HCT116 (cell line): Measurements from ENCODE around the gene NRSN1. TPM values are rescaled to one million over a fixed set of nuclear protein-coding genes. Genes with fewer than 3 reads are reported as not detected.

Source experiments
- ATAC-seq: fragments of 200-7000 bp; cut with Tn5 transposase; 2 replicates; pipeline ENCODE4 v1.9.1; 2020; ENCODE audit warnings: mild to moderate bottlenecking, moderate library complexity
- BruUV-seq: library from RNA; stranded (reverse); fragments of 400-500 nt; replicated peaks from 2 replicates; lab custom pipeline; 2021; lab: Mats Ljungman, UMichigan
- CTCF ChIA-PET: fragments of 300-600 bp; sonication (Branson Sonifier 250); formaldehyde crosslinking; loops from one replicate; lab custom pipeline; 2021; ENCODE audit warnings: antibody characterized with exemption; lab: Charles Lee
- POLR2A ChIA-PET: fragments of 300-600, 350-600 bp; sonication (Branson Sonifier 250); formaldehyde crosslinking; loops from one replicate; lab custom pipeline; 2021; ENCODE audit warnings: antibody characterized with exemption; lab: Charles Lee
- RAD21 ChIA-PET, 2 experiments: fragments of 300-600 bp; sonication (Branson Sonifier 250); formaldehyde crosslinking; loops; one replicate each; lab custom pipeline; 2023; ENCODE audit warnings: low total read pairs in 2 of 2; ENCODE audit not compliant: uncharacterized antibody in 2 of 2, unreplicated experiment in 2 of 2, low non-redundant PET in 1 of 2; lab: Charles Lee
- DNase-seq: peaks from one replicate; pipeline ENCODE4 v3.0.0-alpha.2; 2010; ENCODE audit warnings: low read depth, low spot score
- H2AFZ ChIP-seq: fragments of 200-600 bp; shearing (Covaris generic), sonication (generic); 2 replicates; pipeline ENCODE4 v1.6.1; 2017; ENCODE audit warnings: low read depth, mixed run types, mixed read lengths, antibody characterized with exemption, low read length; ENCODE audit not compliant: poor library complexity, severe bottlenecking
- H3K27ac ChIP-seq: 2 replicates; pipeline ENCODE4 v1.5.1; 2012; ENCODE audit warnings: low read depth, low read length
- H3K27me3 ChIP-seq: fragments of 200-600 bp; sonication (generic); 2 replicates; pipeline ENCODE4 v1.6.1; 2016; ENCODE audit warnings: mixed run types, low read length, mixed read lengths; ENCODE audit not compliant: insufficient read depth
- H3K36me3 ChIP-seq, 2 experiments: fragments of 200-500 bp in 1 of 2; fragments of 200-600 bp in 1 of 2; sonication (Bioruptor generic) in 1 of 2; sonication (generic) in 1 of 2; 2 replicates each; pipeline versions ENCODE4 v1.5.1 to v1.6.1; 2014 to 2016; ENCODE audit warnings: low read length in 2 of 2, inconsistent platforms in 1 of 2, mixed read lengths in 1 of 2, mixed run types in 1 of 2; ENCODE audit not compliant: insufficient read depth in 2 of 2, control insufficient read depth in 1 of 2
- H3K4me1 ChIP-seq, 2 experiments: fragments of 200-600 bp in 1 of 2; sonication (generic) in 1 of 2; 2 replicates each; pipeline versions ENCODE4 v1.5.1 to v1.6.1; 2012 to 2017; ENCODE audit warnings: low read length in 2 of 2, inconsistent platforms in 1 of 2, mild to moderate bottlenecking in 1 of 2, mixed read lengths in 1 of 2, mixed run types in 1 of 2, moderate library complexity in 1 of 2; ENCODE audit not compliant: insufficient read depth in 2 of 2, control insufficient read depth in 1 of 2
- H3K4me2 ChIP-seq: fragments of 200-600 bp; sonication (generic); 2 replicates; pipeline ENCODE4 v1.6.1; 2017; ENCODE audit warnings: mixed run types, low read length, mixed read lengths
- H3K4me3 ChIP-seq, 2 experiments: fragments of 200-600 bp in 1 of 2; sonication (generic) in 1 of 2; replicated peaks in 1 of 2; 2 replicates each; pipeline ENCODE4 v1.5.1; 2011 to 2016; ENCODE audit warnings: low read length in 2 of 2, control low read depth in 1 of 2, low read depth in 1 of 2, mild to moderate bottlenecking in 1 of 2, mixed read lengths in 1 of 2, mixed run types in 1 of 2
- H3K79me2 ChIP-seq: fragments of 200-600 bp; sonication (generic); 2 replicates; pipeline ENCODE4 v1.6.1; 2017; ENCODE audit warnings: mild to moderate bottlenecking, mixed run types, low read length, moderate library complexity, mixed read lengths; ENCODE audit not compliant: insufficient read depth
- H3K9ac ChIP-seq: fragments of 200-600 bp; sonication (generic); 2 replicates; pipeline ENCODE4 v1.6.1; 2016; ENCODE audit warnings: low read length, mixed read lengths
- H3K9me2 ChIP-seq: fragments of 200-600 bp; sonication (generic), shearing (Covaris generic); 2 replicates; pipeline ENCODE4 v1.6.1; 2017; ENCODE audit warnings: mixed run types, mild to moderate bottlenecking, moderate library complexity; ENCODE audit not compliant: insufficient read depth
- H3K9me3 ChIP-seq, 2 experiments: fragments of 200-500 bp in 1 of 2; fragments of 200-600 bp in 1 of 2; sonication (Bioruptor generic) in 1 of 2; sonication (generic) in 1 of 2; 2 replicates each; pipeline ENCODE4 v1.6.1; 2014 to 2017; ENCODE audit warnings: low read length in 2 of 2, mixed read lengths in 2 of 2, inconsistent platforms in 1 of 2, low read depth in 1 of 2, mild to moderate bottlenecking in 1 of 2, mixed run types in 1 of 2, moderate library complexity in 1 of 2; ENCODE audit not compliant: control insufficient read depth in 1 of 2, insufficient read depth in 1 of 2
- H4K20me1 ChIP-seq: fragments of 200-600 bp; sonication (generic), shearing (Covaris generic); 2 replicates; pipeline ENCODE4 v1.6.1; 2017; ENCODE audit warnings: mixed run types, mild to moderate bottlenecking, moderate library complexity; ENCODE audit not compliant: insufficient read depth
- CBX3 ChIP-seq: IDR thresholded peaks from 2 replicates; pipeline ENCODE4 v1.6.1; 2012; ENCODE audit warnings: low read depth
- EZH2 ChIP-seq: fragments of 200-600 bp; sonication (generic); IDR thresholded peaks from 2 replicates; pipeline ENCODE4 v1.6.1; 2017; ENCODE audit warnings: antibody characterized with exemption, mixed run types
- EZH2phosphoT487 ChIP-seq: fragments of 200-600 bp; IDR thresholded peaks from 2 replicates; pipeline ENCODE4 v1.6.1; 2018; ENCODE audit warnings: antibody characterized with exemption, borderline replicate concordance
- FOSL1 ChIP-seq: IDR thresholded peaks from 2 replicates; pipeline ENCODE4 v1.6.1; 2012; ENCODE audit warnings: low read depth
- JUND ChIP-seq: IDR thresholded peaks from 2 replicates; pipeline ENCODE4 v1.6.1; 2012
- REST ChIP-seq: IDR thresholded peaks from 2 replicates; pipeline ENCODE4 v1.6.1; 2012; ENCODE audit warnings: low read depth
- SIN3A ChIP-seq: IDR thresholded peaks from 2 replicates; pipeline ENCODE4 v1.6.1; 2012; ENCODE audit warnings: low read depth
- ZBTB33 ChIP-seq: IDR thresholded peaks from 2 replicates; pipeline ENCODE4 v1.6.1; 2011; ENCODE audit warnings: mild to moderate bottlenecking, low read length, moderate library complexity; ENCODE audit not compliant: insufficient replicate concordance; ENCODE audit errors: extremely low read depth
- intact Hi-C: fragments of 100-400 bp; cut with micrococcal nuclease; formaldehyde crosslinking; loops from 2 replicates; pipeline ENCODE4 v1.10.0; 2022
- total RNA-seq: library from RNA; stranded (reverse); gene quantifications from one replicate; pipeline ENCODE4 v1.2.1, GENCODE V29; 2021; ENCODE audit not compliant: unreplicated experiment

Gene NRSN1
- total RNA-seq, 1 experiment from 2014 or later, result not detected

GRCh38 chr6:24147511-24148153, 21.6 kb downstream of the NRSN1 start:
- no TSS peak for BruUV-seq
- DNase-seq, result no peak
- no peaks in the 10 kb centered on the region for H3K27me3 ChIP-seq
- H3K4me2 ChIP-seq, result no peak overlapping the region
- no peaks in the 10 kb centered on the region for H3K9me3 ChIP-seq
- no peak for ATAC-seq
- H3K36me3 ChIP-seq, result no peaks in the 10 kb centered on the region
- H3K4me3 ChIP-seq, result no peak overlapping the region
- H3K27ac ChIP-seq, result no peak overlapping the region
- intact Hi-C loops, result no loop called here
- H3K9ac ChIP-seq, result no peak overlapping the region
- no peaks in the 10 kb centered on the region for H3K9me2 ChIP-seq
- no peaks in the 10 kb centered on the region for H3K4me1 ChIP-seq
- ChIA-PET POLR2A (no interaction called here), RAD21 (no interaction called here), CTCF (no interaction called here)
- H3K79me2 ChIP-seq, result no peaks in the 10 kb centered on the region
- H4K20me1 ChIP-seq, result no peaks in the 10 kb centered on the region
- H2AFZ ChIP-seq, result no peak overlapping the region
- TF ChIP-seq CBX3 (no peak), SIN3A (no peak), ZBTB33 (no peak), EZH2 (no peak), FOSL1 (no peak), REST (no peak), JUND (no peak), EZH2phosphoT487 (no peak)
